GM21717 (cell line): Measurements from ENCODE around the gene CPLX3.
A peak's percentile ranks its signal among the peaks of the same experiment; 100 is the strongest.
"Not testable (repeated sequence)": the region's sequence is repeated elsewhere in the genome, so short reads cannot be mapped to it uniquely, and the experiment has no call there.

Source experiments
- ATAC-seq: cut with Tn5 transposase; IDR thresholded peaks from one replicate; pipeline ENCODE4 v1.9.1; 2021; ENCODE audit warnings: mild to moderate bottlenecking, moderate library complexity; ENCODE audit not compliant: unreplicated experiment

The CPLX3 gene, protein sequence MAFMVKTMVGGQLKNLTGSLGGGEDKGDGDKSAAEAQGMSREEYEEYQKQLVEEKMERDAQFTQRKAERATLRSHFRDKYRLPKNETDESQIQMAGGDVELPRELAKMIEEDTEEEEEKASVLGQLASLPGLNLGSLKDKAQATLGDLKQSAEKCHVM

GRCh38 chr15:74826364-74826819 is at the start of gene CPLX3:
Gene CPLX3 (plus strand): TSS chr15:74826627. CDS start chr15:74826704, 77 bp downstream.
- no peak for ATAC-seq

GRCh38 chr15:74776821-74777768 is 49.3 kb upstream of the CPLX3 start:
- no peak for ATAC-seq

- ATAC-seq: no peak
Measured at GRCh38 chr15:74777769-74778598, 48.4 kb upstream of the CPLX3 start.

GRCh38 chr15:74778599-74778970 is 47.8 kb upstream of the CPLX3 start:
- ATAC-seq: no peak

DNA sequence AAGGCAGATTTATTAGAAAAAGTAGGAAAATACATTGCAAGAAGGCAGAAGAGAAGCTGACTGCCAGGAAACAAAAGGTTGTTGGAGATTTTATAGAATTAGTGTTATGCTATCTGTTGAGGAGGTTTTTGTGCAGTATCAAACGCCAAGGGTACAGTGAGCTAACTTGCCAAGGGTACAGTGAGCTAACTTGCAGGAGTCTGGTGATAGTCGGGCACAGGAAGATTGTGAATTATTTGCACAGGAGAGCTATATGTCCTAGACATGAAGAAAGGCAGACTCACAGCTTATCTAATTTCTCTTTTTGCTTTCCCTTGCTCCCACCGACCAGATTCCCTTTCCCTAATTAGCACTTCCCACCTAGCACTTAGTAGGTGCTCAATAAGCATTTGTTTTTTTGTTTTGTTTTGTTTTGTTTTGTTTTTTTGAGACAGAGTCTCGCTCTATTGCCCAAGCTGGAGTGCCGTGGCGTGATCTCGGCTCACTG is 47.2 kb upstream of the CPLX3 start:
- ATAC-seq: no peak

DNA sequence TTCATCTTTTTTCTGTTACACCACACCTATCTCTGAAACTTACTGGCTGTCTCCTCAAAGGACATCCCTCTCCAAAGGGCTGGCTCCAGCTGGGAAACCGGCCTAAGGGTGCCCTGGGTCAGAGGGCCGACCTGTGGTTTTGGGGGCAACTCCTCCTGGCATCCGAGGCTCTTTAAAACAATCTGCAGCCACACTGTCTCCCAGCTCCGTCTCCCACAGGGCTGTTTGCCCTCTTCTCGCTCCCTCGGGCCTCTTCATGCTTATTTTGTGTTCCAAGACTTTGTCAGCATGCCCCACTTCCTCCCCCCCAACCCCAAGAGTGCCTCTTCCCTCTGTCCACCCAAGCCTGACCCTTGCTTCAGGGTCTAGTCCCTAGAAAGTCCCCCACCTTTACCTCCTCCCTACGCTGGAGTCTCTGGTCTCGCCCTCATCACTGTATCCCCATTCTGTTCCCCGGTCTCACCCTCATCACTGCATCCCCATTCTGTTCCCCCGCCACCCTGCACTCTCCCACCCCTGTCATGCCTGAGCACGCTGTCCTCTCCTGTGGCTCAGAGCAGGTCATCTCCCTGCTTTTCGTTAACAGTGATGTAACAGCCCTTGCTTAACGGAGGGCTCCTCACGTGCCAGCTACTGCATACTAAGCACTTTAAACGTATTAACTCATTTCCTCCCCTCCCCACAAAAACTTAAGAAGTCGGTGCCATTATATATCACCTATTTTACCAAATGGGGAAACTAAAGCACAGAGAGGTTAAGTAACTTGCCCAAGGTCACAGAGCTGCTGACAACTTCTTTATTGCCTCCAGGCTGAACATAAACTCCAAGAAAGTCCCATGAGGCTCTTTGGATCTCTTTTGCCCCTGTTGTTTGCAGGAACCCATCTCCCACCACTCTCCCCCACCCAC is 45.6 kb upstream of the CPLX3 start:
- ATAC-seq: no peak

DNA sequence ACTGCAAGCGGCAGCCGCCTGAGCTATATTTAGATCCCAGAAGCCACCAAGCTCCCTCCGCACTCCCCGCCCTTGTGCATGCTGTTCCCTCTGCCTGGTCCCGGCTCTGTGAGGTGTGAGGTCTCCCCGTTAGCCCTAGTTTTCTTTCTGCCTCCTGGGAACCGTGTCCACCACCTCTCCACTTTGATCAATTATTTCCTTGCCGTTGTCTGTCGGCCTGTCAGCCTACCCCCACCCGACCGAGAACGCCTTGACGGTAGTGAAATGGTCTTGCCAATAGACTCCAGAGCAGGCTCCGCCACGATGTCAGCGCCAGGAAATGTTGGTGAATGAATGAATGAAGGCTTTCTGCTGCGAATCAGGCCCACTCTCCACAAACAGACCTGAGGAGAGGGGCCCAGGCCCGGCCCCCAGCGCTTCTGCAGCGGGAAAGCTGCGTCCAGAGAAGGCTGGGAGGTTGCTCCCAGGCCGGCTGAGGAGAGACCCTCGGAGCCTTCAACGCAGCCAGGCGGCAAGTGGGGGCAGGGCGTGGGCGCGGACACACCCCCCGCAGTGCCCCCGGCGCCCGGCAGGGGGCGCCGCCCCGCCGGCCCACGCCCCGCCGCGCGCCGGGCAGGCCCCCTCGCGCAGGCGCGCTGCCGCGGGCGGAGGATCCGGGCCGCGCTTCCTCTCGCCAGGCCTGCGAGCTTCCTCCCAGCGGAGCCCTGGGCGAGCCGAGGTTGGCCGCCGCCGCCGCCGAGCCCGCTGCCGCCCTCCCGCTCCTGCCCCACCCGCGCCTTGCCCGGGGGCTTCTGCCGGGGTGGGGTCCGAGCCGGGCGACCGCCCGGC is 44.8 kb upstream of the CPLX3 start, which contains the start of gene CSK:
Gene CSK (plus strand): TSS at position 650 of the 828 bp plus-strand sequence. CDS start 16,218 bp downstream, outside the sequence.
- no peak for ATAC-seq

DNA sequence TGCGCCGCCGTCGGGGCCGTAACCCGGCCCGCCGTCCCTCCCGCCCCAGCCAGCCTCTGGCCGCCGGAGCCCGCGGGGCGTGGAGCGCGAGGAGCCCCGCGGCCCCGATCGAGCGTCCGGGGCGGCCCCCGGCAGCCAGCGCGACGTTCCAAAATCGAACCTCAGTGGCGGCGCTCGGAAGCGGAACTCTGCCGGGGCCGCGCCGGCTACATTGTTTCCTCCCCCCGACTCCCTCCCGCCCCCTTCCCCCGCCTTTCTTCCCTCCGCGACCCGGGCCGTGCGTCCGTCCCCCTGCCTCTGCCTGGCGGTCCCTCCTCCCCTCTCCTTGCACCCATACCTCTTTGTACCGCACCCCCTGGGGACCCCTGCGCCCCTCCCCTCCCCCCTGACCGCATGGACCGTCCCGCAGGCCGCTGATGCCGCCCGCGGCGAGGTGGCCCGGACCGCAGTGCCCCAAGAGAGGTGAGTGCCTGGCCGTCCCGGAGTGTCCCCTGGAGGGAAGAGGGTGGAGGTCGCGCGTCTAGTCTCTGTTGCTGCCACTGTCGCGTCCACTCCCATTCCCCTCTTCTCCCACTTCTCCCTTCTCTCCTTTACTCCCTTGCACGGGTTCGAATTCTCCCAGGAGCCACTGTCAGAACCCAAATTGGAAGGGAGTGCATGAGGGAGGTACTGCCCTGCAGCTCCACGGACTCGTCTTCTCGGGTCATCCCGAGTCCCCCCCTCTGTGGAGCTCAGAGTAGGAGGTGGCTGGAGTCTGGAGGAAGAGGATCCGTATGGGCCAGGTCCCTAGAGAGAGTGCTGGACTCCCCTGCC is 44.0 kb upstream of the CPLX3 start:
- no peak for ATAC-seq

DNA sequence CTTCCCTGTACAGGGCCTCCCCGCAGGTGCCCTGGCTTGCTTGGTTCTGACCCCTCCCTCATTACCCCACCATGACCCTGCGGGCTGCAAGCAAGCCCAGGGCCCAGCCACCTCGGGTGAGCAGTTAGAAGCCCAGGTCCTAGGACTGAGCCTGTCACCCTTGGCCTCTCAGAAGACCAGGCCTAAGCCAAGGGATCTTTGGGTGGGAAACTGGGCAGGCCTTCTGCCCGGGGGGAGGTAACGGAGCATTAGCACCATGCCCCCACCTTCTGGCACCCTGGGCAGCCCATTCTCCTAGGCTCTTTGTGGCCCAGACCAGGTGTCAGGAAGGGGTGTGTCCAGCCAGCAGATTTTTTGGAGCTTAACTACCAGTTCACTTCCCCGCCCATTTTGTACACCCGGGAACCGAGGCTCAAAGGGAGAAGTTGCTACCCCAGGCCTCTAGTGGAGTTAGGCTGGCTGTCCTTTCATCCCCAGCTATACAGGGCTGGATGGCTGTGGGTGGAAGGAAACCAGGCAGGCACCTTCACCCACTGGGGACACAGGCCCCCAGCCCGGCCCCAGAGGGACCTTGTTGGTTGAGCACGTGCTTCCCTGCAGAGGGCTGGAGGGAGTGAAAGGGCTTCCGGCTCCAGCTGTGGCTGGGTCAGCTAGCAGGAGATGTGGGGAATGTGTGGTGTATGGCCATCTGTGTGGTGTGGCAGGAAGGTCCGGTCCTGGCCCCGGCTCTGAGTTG is 43.2 kb upstream of the CPLX3 start:
- no peak for ATAC-seq

- ATAC-seq: no peak
Measured at GRCh38 chr15:74783808-74784175, 42.6 kb upstream of the CPLX3 start.

- no peak for ATAC-seq
Measured at GRCh38 chr15:74784426-74785193, 41.8 kb upstream of the CPLX3 start.

- no peak for ATAC-seq
Measured at GRCh38 chr15:74785194-74786032, 41.0 kb upstream of the CPLX3 start.

GRCh38 chr15:74786081-74786480 is 40.3 kb upstream of the CPLX3 start:
- not testable (repeated sequence) for ATAC-seq

GRCh38 chr15:74786551-74787165 is 39.8 kb upstream of the CPLX3 start:
- no peak for ATAC-seq

- peak; percentile 41 for ATAC-seq
Measured at GRCh38 chr15:74787251-74788041, 39.0 kb upstream of the CPLX3 start.
